ENCODE results near the gene ATF7IP2. TPM values are rescaled to one million over a fixed set of nuclear protein-coding genes. Genes with fewer than 3 reads are reported as not detected.
"Not testable (repeated sequence)": the region's sequence is repeated elsewhere in the genome, so short reads cannot be mapped to it uniquely, and the experiment has no call there.

Gene ATF7IP2
- total and polyA plus RNA-seq, 11 donors: 32.4 to 54.7 (median 43.2) TPM

DNA sequence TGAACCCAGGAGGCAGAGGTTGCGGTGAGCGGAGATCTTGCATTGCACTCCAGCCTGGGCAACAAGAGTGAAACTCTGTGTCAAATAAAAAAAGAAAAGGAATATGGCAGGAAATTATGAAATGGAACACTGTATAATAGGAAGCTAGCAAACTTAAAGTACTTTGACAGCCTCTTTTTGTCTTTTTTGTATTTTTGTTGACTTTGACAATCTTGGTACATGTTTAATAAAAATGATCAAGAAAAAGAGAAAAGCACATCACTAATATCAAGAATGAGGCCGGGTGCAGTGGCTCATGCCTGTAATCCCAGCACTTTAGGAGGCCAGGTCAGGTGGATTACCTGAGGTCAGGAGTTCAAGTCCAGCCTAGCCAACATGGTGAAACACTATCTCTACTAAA, 5.5 kb downstream of the ATF7IP2 start:
- Histone ChIP-seq H3K36me3 (peaks cover 0 to 5% (median 0%) of the 10 kb centered on the region in 9 donors), H3K9me3 (peaks cover 0 to under 1% (median 0%) of the 10 kb centered on the region in 12 donors), H3K27me3 (no peaks in the 10 kb centered on the region), H3K27ac (no peak overlapping the region), H3K4me1 (peaks cover 0 to 21% (median 9%) of the 10 kb centered on the region in 12 donors), H3K4me3 (no peak overlapping the region)
- DNase-seq (no peak), ATAC-seq (no peak)
- intact Hi-C loops (cut with DNase I): no loop called here
- TF ChIP-seq, protein P1, sequence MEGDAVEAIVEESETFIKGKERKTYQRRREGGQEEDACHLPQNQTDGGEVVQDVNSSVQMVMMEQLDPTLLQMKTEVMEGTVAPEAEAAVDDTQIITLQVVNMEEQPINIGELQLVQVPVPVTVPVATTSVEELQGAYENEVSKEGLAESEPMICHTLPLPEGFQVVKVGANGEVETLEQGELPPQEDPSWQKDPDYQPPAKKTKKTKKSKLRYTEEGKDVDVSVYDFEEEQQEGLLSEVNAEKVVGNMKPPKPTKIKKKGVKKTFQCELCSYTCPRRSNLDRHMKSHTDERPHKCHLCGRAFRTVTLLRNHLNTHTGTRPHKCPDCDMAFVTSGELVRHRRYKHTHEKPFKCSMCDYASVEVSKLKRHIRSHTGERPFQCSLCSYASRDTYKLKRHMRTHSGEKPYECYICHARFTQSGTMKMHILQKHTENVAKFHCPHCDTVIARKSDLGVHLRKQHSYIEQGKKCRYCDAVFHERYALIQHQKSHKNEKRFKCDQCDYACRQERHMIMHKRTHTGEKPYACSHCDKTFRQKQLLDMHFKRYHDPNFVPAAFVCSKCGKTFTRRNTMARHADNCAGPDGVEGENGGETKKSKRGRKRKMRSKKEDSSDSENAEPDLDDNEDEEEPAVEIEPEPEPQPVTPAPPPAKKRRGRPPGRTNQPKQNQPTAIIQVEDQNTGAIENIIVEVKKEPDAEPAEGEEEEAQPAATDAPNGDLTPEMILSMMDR (IDR thresholded peaks at IDR 0.05): no peak
- WGBS, 4 donors: 95 to 98% (median 97%) methylated on average over 3 of the region's 3 CpGs

DNA sequence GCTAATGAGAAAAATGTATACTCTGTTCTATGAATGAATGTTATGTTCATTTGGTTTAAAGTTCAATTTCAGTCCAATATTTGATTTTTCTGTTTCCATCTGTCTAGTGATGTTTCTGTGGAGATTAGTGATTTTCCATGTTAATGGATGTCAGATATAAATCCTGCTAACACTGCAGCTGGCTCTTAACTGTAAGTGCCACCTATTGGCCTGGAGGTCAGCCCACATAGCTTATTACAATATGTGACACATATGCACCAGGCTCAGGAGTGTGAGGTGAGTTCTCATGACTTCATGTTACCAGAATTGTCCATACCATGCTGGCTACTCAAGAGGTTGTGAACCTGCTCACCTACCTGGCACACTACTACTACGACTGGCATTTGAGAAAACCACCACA, 17.1 kb downstream of the ATF7IP2 start:
- Histone ChIP-seq H3K9me3 (peaks cover 0 to 59% (median 14%) of the 10 kb centered on the region in 12 donors), H3K4me3 (no peak overlapping the region), H3K27me3 (no peaks in the 10 kb centered on the region), H3K27ac (no peak overlapping the region), H3K36me3 (no peaks in the 10 kb centered on the region), H3K4me1 (peaks cover 0 to 20% (median 4%) of the 10 kb centered on the region in 12 donors)
- 85 to 100% (median 96%) methylated on average over 1 of the region's 1 CpG for WGBS, 4 donors
- intact Hi-C loops (cut with DNase I): no loop called here
- DNase-seq: no peak
- no peak for TF ChIP-seq POLR2A (IDR thresholded peaks at IDR 0.05)
- TF ChIP-seq, protein P1 (IDR thresholded peaks at IDR 0.05): no peak
- no peak for ATAC-seq

DNA sequence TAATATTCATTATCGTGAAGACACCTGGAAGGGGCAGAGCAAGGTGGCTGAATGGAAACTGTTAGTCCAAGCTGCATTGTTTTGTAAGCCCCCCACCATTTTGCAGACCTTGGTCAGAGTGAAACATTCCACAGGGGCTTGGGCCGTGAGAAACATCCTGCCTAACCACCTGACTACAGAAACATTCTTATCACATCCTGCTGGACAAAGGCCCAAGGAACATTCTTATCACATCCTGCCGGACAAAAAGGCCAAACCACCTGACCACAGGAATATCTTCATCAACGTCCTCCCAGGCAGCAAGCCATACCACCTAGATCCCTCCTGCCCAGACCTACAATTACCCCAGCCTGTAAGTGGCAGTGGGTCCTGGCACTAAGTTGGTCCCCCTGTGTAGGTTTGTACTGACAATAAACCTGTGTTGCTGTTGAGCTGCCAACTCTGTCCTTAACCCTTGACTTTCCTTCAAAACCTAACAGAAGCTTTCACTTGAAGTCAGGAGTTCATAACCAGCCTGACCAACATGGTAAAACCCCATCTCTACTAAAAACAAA, 19.6 kb downstream of the ATF7IP2 start:
- DNase-seq (peak in 4 of 5 donors; percentile 29 to 54 (median 33)), ATAC-seq (peak; percentile 73 to 92 (median 81))
- Histone ChIP-seq H3K36me3 (peaks cover 0 to 5% (median 0%) of the 10 kb centered on the region in 9 donors), H3K27ac (peak overlapping the region in 10 of 12 donors; percentile 17 to 76 (median 56)), H3K4me3 (no peak overlapping the region), H3K27me3 (no peaks in the 10 kb centered on the region), H3K4me1 (peaks cover 0 to 20% (median 4%) of the 10 kb centered on the region in 12 donors), H3K9me3 (peaks cover 0 to 76% (median 39%) of the 10 kb centered on the region in 12 donors)
- intact Hi-C loops (cut with DNase I): loop anchor here in 1 of 10 donors (2.0 kb wide), 1 partner anchor 19 kb away; the partner anchor contains the start of gene ATF7IP2
- TF ChIP-seq, protein P1 (IDR thresholded peaks at IDR 0.05): no peak
- TF ChIP-seq POLR2A (IDR thresholded peaks at IDR 0.05): no peak
- WGBS, 4 donors: 23 to 33% (median 27%) methylated on average over 4 of the region's 4 CpGs

DNA sequence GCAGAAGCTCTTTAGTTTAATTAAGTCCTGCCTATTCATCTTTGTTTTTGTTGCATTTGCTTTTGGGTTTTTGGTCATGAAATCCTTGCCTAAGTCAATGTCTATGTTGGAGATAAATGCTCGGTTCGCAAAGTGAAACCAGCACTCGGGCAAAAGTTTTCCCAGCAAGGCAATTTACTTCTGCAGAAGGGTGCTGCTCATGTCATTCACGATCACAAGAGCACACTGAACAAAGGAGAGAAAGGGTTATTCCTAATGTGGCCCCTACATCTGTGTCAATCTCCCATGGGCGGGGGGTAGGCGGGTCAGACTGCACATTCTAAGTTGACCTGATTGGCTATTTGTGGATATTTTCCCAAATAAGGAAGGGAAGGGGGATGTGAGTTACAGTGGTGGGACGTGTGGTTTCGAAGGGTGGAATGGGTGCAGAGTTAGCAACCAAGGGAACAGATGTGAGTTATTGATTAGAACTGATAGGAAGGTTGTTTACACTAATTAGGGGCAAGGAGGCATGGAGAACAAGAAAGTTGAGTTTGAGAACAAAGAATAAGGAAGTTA, 23.0 kb downstream of the ATF7IP2 start:
- Histone ChIP-seq H3K4me1 (peaks cover 0 to 20% (median 3%) of the 10 kb centered on the region in 12 donors), H3K36me3 (peaks cover 0 to 5% (median 0%) of the 10 kb centered on the region in 9 donors), H3K27me3 (no peaks in the 10 kb centered on the region), H3K27ac (no peak overlapping the region), H3K9me3 (peaks cover 0 to 98% (median 56%) of the 10 kb centered on the region in 12 donors), H3K4me3 (no peak overlapping the region)
- DNase-seq (no peak), ATAC-seq (no peak)
- no peak for TF ChIP-seq POLR2A (IDR thresholded peaks at IDR 0.05)
- TF ChIP-seq, protein P1 (IDR thresholded peaks at IDR 0.05): no peak
- intact Hi-C loops (cut with DNase I): no loop called here
- WGBS, 4 donors: 82 to 96% (median 87%) methylated on average over 8 of the region's 8 CpGs

DNA sequence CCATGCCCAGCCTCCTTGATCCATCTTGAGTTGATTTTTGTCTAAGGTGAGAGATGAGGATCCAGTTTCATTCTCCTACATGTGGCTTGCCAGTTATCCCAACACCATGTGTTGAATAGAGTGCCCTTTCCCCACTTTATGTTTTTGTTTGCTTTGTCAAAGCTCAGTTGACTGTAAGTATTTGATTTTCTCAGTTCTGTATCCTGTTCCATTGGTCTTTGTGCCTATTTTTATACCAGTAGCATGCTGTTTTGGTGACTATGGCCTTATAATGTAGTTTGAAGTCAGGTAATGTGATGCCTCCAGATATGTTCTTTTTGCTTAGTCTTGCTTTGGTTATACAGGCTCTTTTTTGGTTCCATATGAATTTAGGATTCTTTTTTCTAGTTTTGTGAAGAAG, 23.9 kb downstream of the ATF7IP2 start:
- DNase-seq; ATAC-seq; H3K27ac ChIP-seq; H3K4me3 ChIP-seq; H3K36me3 ChIP-seq; H3K27me3 ChIP-seq; intact Hi-C loops (cut with DNase I): not testable (repeated sequence)
- H3K4me1 ChIP-seq: peaks cover 0 to 16% (median 1%) of the 10 kb centered on the region in 12 donors
- peaks cover 0 to 98% (median 58%) of the 10 kb centered on the region in 12 donors for H3K9me3 ChIP-seq
